Measurements from ENCODE around the gene ZMIZ1.

- TF ChIP-seq CTCF (conservative IDR thresholded peaks at IDR 0.05; ENCODE audit: low read depth, low read length) (no peak), EZH2 (IDR thresholded peaks at IDR 0.05; ENCODE audit: borderline replicate concordance, low read depth, low read length, poor library complexity, severe bottlenecking) (no peak)
Measured at GRCh38 chr10:79287973-79288723, 219.4 kb downstream of the ZMIZ1 start.
